Fibroblast of peridontal ligament (primary cell): ENCODE results near the gene CRYBG3.

ENCODE experiments used
- DNase-seq: peaks from one replicate; pipeline ENCODE4 v3.0.0-alpha.2; 2010; ENCODE audit errors: extremely low read depth

CRYBG3 gene

GRCh38 chr3:97971679-97972567 lies 150.1 kb downstream of the CRYBG3 start, which contains the start of gene RIOX2:
RIOX2 (minus strand) TSS chr3:97972431; CDS start chr3:97967593, 4,838 bp downstream.
- DNase-seq, result peak; percentile 51

- DNase-seq, result no peak
These were observed 151.2 kb downstream of the CRYBG3 start for GRCh38 chr3:97972976-97973375.

DNA sequence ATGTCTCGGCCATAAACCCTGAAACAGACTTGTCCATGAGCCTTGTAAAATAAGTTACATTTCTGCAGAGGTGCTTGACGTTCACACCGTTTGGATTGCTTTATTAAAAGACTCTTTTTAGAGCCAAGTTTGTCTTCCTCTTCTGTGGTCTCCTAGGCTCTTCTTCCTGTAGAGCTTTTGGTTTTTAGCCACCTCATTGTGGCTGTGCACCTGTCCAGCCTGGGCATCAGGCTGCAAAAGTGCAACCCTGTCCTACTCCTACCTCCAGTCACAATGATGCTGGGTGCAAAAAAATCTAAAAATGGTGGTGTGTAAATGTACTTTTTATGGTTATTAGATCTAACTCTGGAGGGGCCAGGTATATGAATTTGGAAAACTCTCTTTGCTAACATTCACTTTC lies 153.2 kb downstream of the CRYBG3 start:
- DNase-seq, result no peak

DNA sequence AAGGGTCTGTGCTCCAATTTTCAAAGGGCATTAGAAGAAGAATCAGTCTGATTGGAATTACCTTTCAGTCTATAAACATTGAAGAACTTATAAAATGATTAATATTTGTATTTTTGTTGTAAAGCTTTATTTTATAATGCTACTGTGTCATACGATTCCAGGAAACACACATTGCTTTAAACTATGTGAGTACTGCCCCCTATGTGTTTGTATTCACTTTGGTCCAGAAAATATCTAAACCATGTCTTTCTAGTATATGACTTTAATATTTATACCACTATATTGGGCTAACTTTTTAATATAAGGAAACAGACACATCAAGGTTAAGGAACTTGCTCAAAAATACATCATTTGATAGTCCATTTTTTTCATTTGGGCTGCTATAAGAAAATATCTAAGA lies 153.7 kb downstream of the CRYBG3 start:
- DNase-seq, result peak; percentile 23

DNA sequence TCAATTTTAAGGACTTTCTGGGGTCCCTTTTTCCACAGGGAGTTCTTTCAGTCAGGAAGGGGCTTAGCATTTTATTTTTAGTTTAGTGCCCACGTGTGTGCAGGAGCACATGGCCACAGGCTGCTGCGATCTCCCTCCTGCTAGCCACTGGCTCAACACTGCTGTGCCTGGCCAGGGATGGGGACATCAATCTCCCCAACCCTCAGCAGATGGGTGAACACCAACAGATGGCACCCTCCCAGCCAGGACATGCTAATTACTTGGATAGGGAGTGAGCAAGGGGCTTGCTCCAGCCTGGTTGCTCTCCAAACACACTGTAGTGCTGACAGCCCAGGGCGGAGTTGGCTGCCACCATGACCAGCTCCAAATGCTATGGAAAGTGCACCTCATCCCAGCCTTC lies 157.8 kb downstream of the CRYBG3 start:
- no peak for DNase-seq

- no peak for DNase-seq
These were observed 160.1 kb downstream of the CRYBG3 start for GRCh38 chr3:97981886-97982285.

- no peak for DNase-seq
These were observed 162.2 kb downstream of the CRYBG3 start for GRCh38 chr3:97983933-97984491.

DNA sequence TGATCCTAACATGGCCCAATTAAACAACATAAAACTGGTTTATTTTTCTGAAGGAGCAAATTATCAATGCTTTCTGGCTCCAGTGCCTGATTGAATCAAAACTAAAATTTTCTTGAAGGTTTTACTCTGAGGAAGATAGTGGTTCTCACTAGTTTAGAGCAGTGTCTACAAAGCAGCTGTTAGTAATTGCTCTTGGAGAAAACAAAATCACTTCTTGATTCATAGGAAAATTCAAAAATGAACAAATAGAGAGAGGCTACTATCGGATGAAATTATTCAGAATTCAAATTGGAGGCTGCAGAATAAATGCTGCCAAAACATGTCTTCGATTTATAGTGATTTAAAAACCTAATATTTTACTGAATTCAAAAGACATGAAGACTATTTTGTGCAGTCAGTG lies 165.5 kb downstream of the CRYBG3 start:
- no peak for DNase-seq

- no peak for DNase-seq
These were observed 167.2 kb downstream of the CRYBG3 start for GRCh38 chr3:97988784-97989568.

DNA sequence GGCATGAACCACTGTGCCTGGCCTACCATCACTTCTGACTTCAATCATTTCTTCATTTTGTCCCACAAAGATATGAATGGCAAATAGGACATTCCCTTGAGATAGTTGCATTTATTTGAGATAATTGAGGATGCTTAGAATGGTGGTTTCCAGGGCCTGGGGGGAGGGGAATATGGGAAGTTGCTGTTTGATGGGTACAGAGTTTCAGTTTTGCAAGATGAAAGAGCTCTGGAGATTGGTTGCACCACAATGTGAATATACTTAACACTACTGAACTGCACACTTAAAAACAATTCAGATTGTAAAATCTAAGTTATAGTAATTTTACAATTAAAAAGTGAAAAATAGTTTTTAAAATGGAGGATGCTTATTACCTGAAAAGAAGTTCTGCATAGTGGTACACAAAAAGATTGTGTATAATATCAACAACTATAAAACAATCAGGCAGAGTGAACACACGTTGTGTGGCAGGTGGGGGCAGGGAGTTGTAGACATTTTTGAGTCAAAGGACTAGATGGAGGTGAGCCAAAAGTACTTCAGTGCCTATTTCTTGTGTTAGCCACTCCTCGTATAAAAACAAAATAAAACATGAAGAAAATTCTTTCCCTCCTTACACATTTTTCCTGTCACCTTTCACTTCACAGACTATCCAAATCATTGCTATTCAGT lies 168.9 kb downstream of the CRYBG3 start:
- DNase-seq, result no peak

DNA sequence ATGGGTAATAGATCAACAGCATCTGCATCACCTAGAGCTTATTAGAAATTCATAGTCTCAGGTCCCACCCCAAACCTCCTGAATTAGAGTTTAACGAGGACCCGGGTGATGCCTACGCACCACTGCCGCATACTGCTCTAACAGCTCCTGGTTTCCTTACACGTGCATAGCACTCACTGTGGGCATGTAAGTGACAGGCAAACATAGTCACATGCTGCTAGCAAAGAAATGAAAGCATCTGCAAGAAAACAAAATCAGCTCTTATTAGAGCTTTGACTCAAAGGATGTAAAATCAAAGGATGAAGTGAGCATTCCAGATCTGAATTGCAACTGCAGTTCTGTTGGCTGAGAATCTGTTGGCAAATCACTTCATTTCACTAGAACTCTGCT lies 169.5 kb downstream of the CRYBG3 start:
- DNase-seq, result no peak

GRCh38 chr3:97992547-97993173 lies 170.8 kb downstream of the CRYBG3 start:
- no peak for DNase-seq

DNA sequence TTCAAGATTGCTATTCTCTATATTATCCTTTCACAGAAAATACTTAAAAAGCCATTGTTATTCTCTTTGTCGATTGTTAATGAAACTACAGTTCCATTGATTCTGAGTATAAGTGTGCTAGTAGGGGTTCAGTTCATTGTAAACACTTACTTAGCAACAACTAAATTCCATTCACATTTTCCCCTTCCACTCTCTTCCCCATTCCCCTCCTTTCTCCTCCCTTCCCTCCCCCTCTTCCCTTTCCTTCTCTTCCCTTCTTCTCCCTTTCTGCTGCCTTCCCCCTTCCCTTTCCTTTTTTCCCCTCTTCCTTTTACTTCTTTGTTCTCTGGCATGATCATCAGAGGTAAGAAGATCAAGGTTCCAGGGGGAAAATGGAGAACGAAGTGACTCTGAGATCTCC lies 171.7 kb downstream of the CRYBG3 start:
- no peak for DNase-seq

- no peak for DNase-seq
These were observed 172.6 kb downstream of the CRYBG3 start for GRCh38 chr3:97994328-97994945.
